GM21717 (cell line): ENCODE measurements around the gene DNAJC10.

Experiments
- ATAC-seq: cut with Tn5 transposase; IDR thresholded peaks from one replicate; pipeline ENCODE4 v1.9.1; 2021; ENCODE audit warnings: mild to moderate bottlenecking, moderate library complexity; ENCODE audit not compliant: unreplicated experiment

The DNAJC10 gene

DNA sequence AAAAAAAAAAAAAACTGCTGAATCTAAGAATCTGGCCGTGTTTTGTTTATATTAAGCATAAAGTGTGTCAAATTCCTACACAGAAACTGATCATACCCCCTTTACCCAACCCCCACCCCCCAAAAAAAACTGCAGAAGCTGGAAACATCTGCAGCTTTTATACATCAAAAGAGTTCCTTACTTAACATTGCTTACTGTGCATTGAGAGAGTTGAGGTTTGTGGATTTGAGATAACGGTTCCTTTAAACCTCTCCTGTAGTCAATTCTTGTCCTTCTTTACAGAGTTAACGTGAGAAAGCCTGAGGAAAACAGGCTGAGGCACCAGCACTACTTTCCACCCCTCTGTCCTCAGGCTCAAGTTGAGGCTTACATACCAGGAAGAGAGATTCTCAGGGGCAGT lies 115.9 kb downstream of the DNAJC10 start:
- ATAC-seq = no peak

GRCh38 chr2:182833084-182833854 lies 117.2 kb downstream of the DNAJC10 start:
- ATAC-seq = no peak

DNA sequence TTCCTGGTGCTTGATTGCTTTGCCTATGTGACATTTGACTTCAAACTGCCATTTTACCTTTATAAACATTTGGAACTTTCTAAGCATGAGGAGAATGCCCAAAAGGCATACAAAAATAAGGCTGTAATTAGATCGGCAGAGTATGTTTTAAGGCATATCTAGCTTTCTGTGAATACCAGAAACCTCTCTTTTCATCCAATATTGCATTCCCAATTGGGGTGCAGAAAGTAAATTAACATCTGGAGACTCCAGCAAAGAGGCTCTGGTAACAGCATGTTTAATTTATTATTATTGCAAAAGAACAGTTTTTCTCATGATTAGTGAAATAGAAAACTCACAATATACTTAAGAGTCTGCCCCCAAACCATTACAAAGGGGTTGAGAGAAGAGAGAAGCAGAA lies 118.2 kb downstream of the DNAJC10 start:
- no peak for ATAC-seq

DNA sequence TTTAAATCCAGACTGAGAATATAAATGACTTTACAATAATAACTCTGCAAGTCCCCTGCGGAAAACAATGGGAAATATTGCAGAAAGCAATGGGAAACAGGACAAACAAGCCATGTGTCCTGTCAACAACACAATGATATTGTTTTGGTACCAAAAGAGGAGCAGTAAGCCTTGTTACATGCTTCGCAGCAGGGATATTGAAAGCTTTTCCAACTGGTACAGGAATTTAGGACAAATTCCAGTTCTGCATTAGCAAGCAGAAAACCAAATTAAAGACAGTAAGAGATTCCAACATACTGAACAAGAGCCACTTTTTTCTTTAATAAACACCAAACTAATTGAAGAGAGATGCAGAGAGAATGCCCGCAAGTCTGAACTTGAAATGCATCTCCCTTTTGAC lies 120.4 kb downstream of the DNAJC10 start:
- ATAC-seq = no peak
